T-cell (primary cell): ENCODE data around the gene ZNF148. TPM values are rescaled to one million over a fixed set of nuclear protein-coding genes. Genes with fewer than 3 reads are reported as not detected.

Experiments
- ATAC-seq, 4 experiments: fragments of 200-7000 bp in 3 of 4; fragments of 150-1000 bp in 1 of 4; cut with Tn5 transposase; replicated peaks in 1 of 4; 1 replicate in 3 of 4; 2 replicates in 1 of 4; pipeline ENCODE4 v1.10.0; 2021; ENCODE audit warnings: moderate library complexity in 3 of 4, mild to moderate bottlenecking in 2 of 4, moderate number of reproducible peaks in 1 of 4
- CTCF ChIA-PET, 2 donors: fragments of 300-600 bp; sonication (Branson Sonifier 250); formaldehyde crosslinking; loops; one replicate each; lab custom pipeline; 2022; ENCODE audit warnings: antibody characterized with exemption in 2 of 2; lab: Charles Lee
- POLR2A ChIA-PET, 2 donors: fragments of 300-600 bp; sonication (Branson Sonifier 250); formaldehyde crosslinking; loops; one replicate each; lab custom pipeline; 2022; ENCODE audit warnings: antibody characterized with exemption in 2 of 2; lab: Charles Lee
- DNase-seq, 35 experiments: peaks; one replicate each; pipeline versions ENCODE4 v3.0.0 to v3.0.0-alpha.2; 2013 to 2023
- H3K27ac ChIP-seq: one replicate; pipeline ENCODE4 v1.5.1; 2013; ENCODE audit warnings: low read length
- H3K27me3 ChIP-seq, 2 experiments: replicated peaks in 1 of 2; 1 replicate in 1 of 2; 2 replicates in 1 of 2; pipeline versions ENCODE4 v1.6.1 to v1.7.0; 2013; ENCODE audit warnings: low read length in 1 of 2, mixed read lengths in 1 of 2; ENCODE audit not compliant: control insufficient read depth in 2 of 2, insufficient read depth in 2 of 2; ENCODE audit errors: extremely low read depth in 1 of 2
- H3K36me3 ChIP-seq, 2 donors: 1 replicate in 1 of 2; 2 replicates in 1 of 2; pipeline versions ENCODE4 v1.6.1 to v1.7.0; 2013; ENCODE audit warnings: low read length in 1 of 2; ENCODE audit not compliant: control insufficient read depth in 2 of 2, insufficient read depth in 1 of 2; ENCODE audit errors: extremely low read depth in 1 of 2
- H3K4me1 ChIP-seq, 2 experiments: 1 replicate in 1 of 2; 2 replicates in 1 of 2; pipeline versions ENCODE4 v1.6.1 to v1.7.0; 2013; ENCODE audit warnings: low read length in 2 of 2, mixed read lengths in 1 of 2; ENCODE audit not compliant: insufficient read depth in 2 of 2, control insufficient read depth in 1 of 2; ENCODE audit errors: extremely low read depth in 1 of 2
- H3K4me3 ChIP-seq, 2 donors: 1 replicate in 1 of 2; 2 replicates in 1 of 2; pipeline versions ENCODE4 v1.5.1 to v1.7.0; 2013; ENCODE audit warnings: mild to moderate bottlenecking in 2 of 2, low read length in 1 of 2, moderate library complexity in 1 of 2; ENCODE audit not compliant: control insufficient read depth in 1 of 2; ENCODE audit errors: extremely low read depth in 1 of 2
- H3K9me3 ChIP-seq: 2 replicates; pipeline ENCODE4 v1.7.0; 2013
- H3K27ac Mint-ChIP-seq, 2 donors: one replicate each; pipeline ENCODE4 v1.8.0; 2020 to 2021; ENCODE audit warnings: mild to moderate bottlenecking in 2 of 2, mixed read lengths in 2 of 2
- H3K27me3 Mint-ChIP-seq, 2 donors: one replicate each; pipeline ENCODE4 v1.8.0; 2021 to 2022; ENCODE audit warnings: mixed read lengths in 2 of 2
- H3K36me3 Mint-ChIP-seq: one replicate; pipeline ENCODE4 v1.8.0; 2021; ENCODE audit warnings: mixed read lengths
- H3K4me1 Mint-ChIP-seq, 3 donors: one replicate each; pipeline ENCODE4 v1.8.0; 2020 to 2022; ENCODE audit warnings: mixed read lengths in 3 of 3, mild to moderate bottlenecking in 1 of 3
- H3K4me3 Mint-ChIP-seq, 3 donors: one replicate each; pipeline ENCODE4 v1.8.0; 2020 to 2022; ENCODE audit warnings: mild to moderate bottlenecking in 3 of 3, mixed read lengths in 3 of 3, moderate library complexity in 3 of 3
- H3K9me3 Mint-ChIP-seq, 3 donors: one replicate each; pipeline ENCODE4 v1.8.0; 2020 to 2022; ENCODE audit warnings: mixed read lengths in 3 of 3
- WGBS: methylation state at CpG from one replicate; pipeline ENCODE4 v1.1.5; 2013; ENCODE audit warnings: missing lambda C conversion rate; ENCODE audit not compliant: insufficient coverage; 5-methylcytosine and 5-hydroxymethylcytosine counted together
- total RNA-seq, 35 experiments: library from RNA in 6 of 35; stranded (reverse) in 6 of 35; fragments of 120-200 nt in 1 of 35; gene quantifications; one replicate each; pipeline versions ENCODE4 v1.2.1 to v1.2.4 and lab custom pipeline; 2013 to 2026

ZNF148 gene
- total RNA-seq, 5 donors from 2014 or later (not counting 1 experiment from before 2014, with no cell fraction given) = 46.5 to 50.6 (median 50.4) TPM

- peak overlapping the region; percentile 88 to 90 for H3K27ac Mint-ChIP-seq
- Histone ChIP-seq H3K4me1 (peaks cover 16 to 31% of the 10 kb centered on the region in 2 experiments), H3K27me3 (no peaks in the 10 kb centered on the region), H3K4me3 (peak overlapping the region; percentile 78 to 82), H3K36me3 (peaks cover 0 to 5% of the 10 kb centered on the region in 2 donors), H3K27ac (peak overlapping the region; percentile 43), H3K9me3 (no peaks in the 10 kb centered on the region)
- no peaks in the 10 kb centered on the region for H3K9me3 Mint-ChIP-seq
- DNase-seq (peak in 29 of 35 experiments; percentile 3 to 58 (median 37)), ATAC-seq (peak; percentile 27 to 46 (median 34))
- ChIA-PET CTCF (interaction anchor here in 1 of 2 donors (0.6 to 1.5 kb wide), 3 partner anchors 20 to 353 kb away, joined by 3 to 7 read pairs (median 3); no protein-coding TSS in a partner anchor), POLR2A (interaction anchor here in 1 of 2 donors (0.7 kb wide), 1 partner anchor 93 kb away, joined by 6 read pairs; no protein-coding TSS in a partner anchor)
- no peaks in the 10 kb centered on the region for H3K27me3 Mint-ChIP-seq
- H3K36me3 Mint-ChIP-seq = peaks cover 8% of the 10 kb centered on the region
- H3K4me3 Mint-ChIP-seq = peak overlapping the region; percentile 92 to 95 (median 92)
- peaks cover 52 to 56% (median 54%) of the 10 kb centered on the region in 3 donors for H3K4me1 Mint-ChIP-seq
- WGBS = 0% methylated on average over 17 of the region's 26 CpGs
Measured at GRCh38 chr3:125374501-125374995, 577 bp downstream of the ZNF148 start.

GRCh38 chr3:125367403-125368230 is 7.5 kb downstream of the ZNF148 start:
- Mint-ChIP-seq H3K36me3 (peaks cover 23% of the 10 kb centered on the region), H3K4me1 (peaks cover 87 to 93% (median 90%) of the 10 kb centered on the region in 3 donors), H3K27me3 (no peaks in the 10 kb centered on the region), H3K9me3 (no peaks in the 10 kb centered on the region), H3K27ac (no peak overlapping the region), H3K4me3 (no peak overlapping the region)
- H3K4me1 ChIP-seq = peaks cover 0 to 14% of the 10 kb centered on the region in 2 experiments
- DNase-seq (no peak), ATAC-seq (no peak)
- no peak overlapping the region for H3K4me3 ChIP-seq
- H3K27me3 ChIP-seq = no peaks in the 10 kb centered on the region
- no peaks in the 10 kb centered on the region for H3K9me3 ChIP-seq
- no peak overlapping the region for H3K27ac ChIP-seq
- H3K36me3 ChIP-seq = peaks cover 3 to 4% of the 10 kb centered on the region in 2 donors
- POLR2A ChIA-PET = no interaction called here
- WGBS = no CpG with 5 or more reads among the region's 5 CpGs
- CTCF ChIA-PET = no interaction called here

DNA sequence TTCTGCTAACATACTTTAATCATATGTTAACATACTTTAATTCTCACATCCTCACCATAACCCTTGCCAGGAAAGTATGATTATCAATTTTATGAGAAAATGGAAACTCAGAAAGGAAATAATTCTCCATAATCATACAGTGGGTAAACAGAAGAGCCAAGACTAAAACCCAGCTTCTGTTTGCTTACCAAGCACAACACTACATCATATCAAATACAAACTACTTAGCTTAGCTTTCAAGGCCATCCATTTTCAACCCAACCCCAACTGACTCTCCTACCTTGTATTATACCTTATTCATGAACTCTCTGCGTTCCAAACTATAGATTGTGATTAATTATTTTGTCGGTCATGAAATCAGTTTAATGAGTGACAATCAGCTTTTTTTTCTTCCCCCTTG is 9.0 kb downstream of the ZNF148 start:
- Mint-ChIP-seq H3K27ac (peak overlapping the region in 1 of 2 donors; percentile 8), H3K36me3 (peaks cover 19% of the 10 kb centered on the region), H3K4me3 (no peak overlapping the region), H3K4me1 (peaks cover 88 to 95% (median 88%) of the 10 kb centered on the region in 3 donors), H3K27me3 (no peaks in the 10 kb centered on the region), H3K9me3 (no peaks in the 10 kb centered on the region)
- POLR2A ChIA-PET = no interaction called here
- H3K4me3 ChIP-seq = no peak overlapping the region
- no peak for ATAC-seq
- H3K9me3 ChIP-seq = no peaks in the 10 kb centered on the region
- H3K27ac ChIP-seq = no peak overlapping the region
- no CpG with 5 or more reads among the region's 2 CpGs for WGBS
- peaks cover 0 to 4% of the 10 kb centered on the region in 2 donors for H3K36me3 ChIP-seq
- H3K4me1 ChIP-seq = peaks cover 0 to 13% of the 10 kb centered on the region in 2 experiments
- CTCF ChIA-PET = interaction anchor here in 1 of 2 donors (1.1 kb wide), 1 partner anchor 9 kb away, joined by 3 read pairs; no protein-coding TSS in a partner anchor
- no peaks in the 10 kb centered on the region for H3K27me3 ChIP-seq
- no peak for DNase-seq

DNA sequence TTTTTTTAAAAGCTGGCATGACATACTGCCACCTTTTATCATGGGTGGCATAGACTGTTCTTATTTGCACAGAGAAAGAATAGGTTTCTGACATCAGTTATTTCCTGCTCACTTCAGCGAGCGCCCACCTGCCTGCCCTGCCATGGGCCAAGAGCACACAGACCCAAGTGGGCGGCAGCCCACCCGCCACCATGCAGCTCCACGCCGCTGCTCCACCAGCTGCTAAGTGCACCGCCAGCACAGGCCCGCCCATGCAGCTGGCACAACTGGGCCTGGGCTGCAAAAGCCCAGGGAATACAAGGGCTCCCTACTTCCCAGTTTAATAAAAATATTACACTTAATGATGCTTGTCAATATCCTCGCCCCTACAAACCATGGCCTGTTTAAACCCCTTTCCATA is 15.4 kb downstream of the ZNF148 start:
- H3K9me3 ChIP-seq = no peaks in the 10 kb centered on the region
- H3K4me3 ChIP-seq = no peak overlapping the region
- ATAC-seq (no peak), DNase-seq (no peak)
- H3K27me3 ChIP-seq = no peaks in the 10 kb centered on the region
- ChIA-PET CTCF (interaction anchor here in 1 of 2 donors (0.6 kb wide), 1 partner anchor 204 kb away, joined by 3 read pairs; no protein-coding TSS in a partner anchor), POLR2A (interaction anchor here (0.5 to 0.7 kb wide), 4 partner anchors 8 to 87 kb away, joined by 4 to 6 read pairs (median 4); no protein-coding TSS in a partner anchor)
- peak overlapping the region in 1 of 2 donors; percentile 49 for H3K27ac Mint-ChIP-seq
- H3K36me3 Mint-ChIP-seq = peaks cover 1% of the 10 kb centered on the region
- no peak overlapping the region for H3K4me3 Mint-ChIP-seq
- H3K27ac ChIP-seq = no peak overlapping the region
- peaks cover 3 to 10% of the 10 kb centered on the region in 2 experiments for H3K4me1 ChIP-seq
- no peaks in the 10 kb centered on the region for H3K36me3 ChIP-seq
- peaks cover 77 to 90% (median 82%) of the 10 kb centered on the region in 3 donors for H3K4me1 Mint-ChIP-seq
- H3K27me3 Mint-ChIP-seq = no peaks in the 10 kb centered on the region
- no peaks in the 10 kb centered on the region for H3K9me3 Mint-ChIP-seq
- 95% methylated on average over 9 of the region's 9 CpGs for WGBS

DNA sequence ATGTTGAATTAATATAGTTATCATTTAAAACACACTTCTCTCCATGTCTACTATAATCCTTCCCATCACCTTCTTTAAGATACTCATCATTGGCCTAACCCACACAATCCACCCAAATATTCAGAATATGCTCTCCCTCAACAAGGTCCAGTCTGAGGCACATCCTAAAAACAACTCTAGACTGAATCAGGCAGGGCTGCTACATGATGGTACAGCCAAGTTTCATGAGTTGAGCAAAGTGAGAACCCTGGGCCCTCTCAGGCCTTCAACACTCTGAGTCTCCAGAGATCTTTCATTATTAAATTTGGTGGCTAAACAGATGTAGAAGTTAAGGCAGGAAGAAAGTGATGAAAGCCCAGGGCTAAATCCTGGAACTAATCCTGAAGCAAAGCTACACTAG is 16.2 kb downstream of the ZNF148 start:
- Histone ChIP-seq H3K4me3 (no peak overlapping the region), H3K9me3 (no peaks in the 10 kb centered on the region), H3K4me1 (peaks cover 3 to 10% of the 10 kb centered on the region in 2 experiments), H3K36me3 (no peaks in the 10 kb centered on the region), H3K27ac (no peak overlapping the region), H3K27me3 (no peaks in the 10 kb centered on the region)
- peaks cover 76 to 85% (median 78%) of the 10 kb centered on the region in 3 donors for H3K4me1 Mint-ChIP-seq
- peak overlapping the region in 2 of 3 donors; percentile 56 to 85 for H3K4me3 Mint-ChIP-seq
- no peak for ATAC-seq
- H3K9me3 Mint-ChIP-seq = no peaks in the 10 kb centered on the region
- no peaks in the 10 kb centered on the region for H3K36me3 Mint-ChIP-seq
- H3K27ac Mint-ChIP-seq = peak overlapping the region; percentile 6 to 13
- H3K27me3 Mint-ChIP-seq = no peaks in the 10 kb centered on the region
- CTCF ChIA-PET = no interaction called here
- POLR2A ChIA-PET = no interaction called here
- no peak for DNase-seq

GRCh38 chr3:125357837-125358236 is 17.3 kb downstream of the ZNF148 start:
- H3K4me3 Mint-ChIP-seq = peak overlapping the region; percentile 68 to 85 (median 76)
- POLR2A ChIA-PET = interaction anchor here in 1 of 2 donors (0.6 kb wide), 1 partner anchor 16 kb away, joined by 3 read pairs; no protein-coding TSS in a partner anchor
- 95% methylated on average over 8 of the region's 11 CpGs for WGBS

More at GRCh38 chr3:125357837-125358236, 17.3 kb downstream of the ZNF148 start:
- CTCF ChIA-PET = interaction anchor here (0.6 to 0.9 kb wide), 3 partner anchors 8 to 32 kb away, joined by 3 to 5 read pairs (median 3); no protein-coding TSS in a partner anchor
- Mint-ChIP-seq H3K27me3 (no peaks in the 10 kb centered on the region), H3K9me3 (no peaks in the 10 kb centered on the region), H3K27ac (peak overlapping the region; percentile 50 to 53), H3K36me3 (no peaks in the 10 kb centered on the region), H3K4me1 (peaks cover 71 to 82% (median 73%) of the 10 kb centered on the region in 3 donors)
- no peak for ATAC-seq
- DNase-seq = no peak
- Histone ChIP-seq H3K27me3 (no peaks in the 10 kb centered on the region), H3K4me1 (peaks cover 3 to 10% of the 10 kb centered on the region in 2 experiments), H3K27ac (peak overlapping the region; percentile 30), H3K36me3 (no peaks in the 10 kb centered on the region), H3K9me3 (no peaks in the 10 kb centered on the region), H3K4me3 (peak overlapping the region; percentile 57 to 79)
